Measurements from ENCODE around the gene LEPROT.
A peak's percentile ranks its signal among the peaks of the same experiment; 100 is the strongest.
"Not testable (repeated sequence)": the region's sequence is repeated elsewhere in the genome, so short reads cannot be mapped to it uniquely, and the experiment has no call there.

The LEPROT gene

GRCh38 chr1:65445837-65446236 is 25.4 kb downstream of the LEPROT start:
- no peak for TF ChIP-seq CTCF (IDR thresholded peaks at IDR 0.05; ENCODE audit: insufficient read depth, missing control alignments)
- FAIRE-seq, result no peak

GRCh38 chr1:65449214-65449823 is 28.9 kb downstream of the LEPROT start:
- FAIRE-seq (no peak), DNase-seq (ENCODE audit: insufficient read length, low spot score) (no peak)
- no peak for TF ChIP-seq CTCF (IDR thresholded peaks at IDR 0.05; ENCODE audit: insufficient read depth, missing control alignments)

More at GRCh38 chr1:65445837-65446236, 25.4 kb downstream of the LEPROT start:
- no peak for DNase-seq (ENCODE audit: insufficient read length, low spot score)

- not testable (repeated sequence) for DNase-seq (ENCODE audit: insufficient read length, low spot score); FAIRE-seq
Measured at GRCh38 chr1:65455678-65456077, 35.2 kb downstream of the LEPROT start.

- DNase-seq (ENCODE audit: insufficient read length, low spot score), result no peak
- no peak for TF ChIP-seq CTCF (IDR thresholded peaks at IDR 0.05; ENCODE audit: insufficient read depth, missing control alignments)
- no peak for FAIRE-seq
Measured at GRCh38 chr1:65456481-65456880, 36.0 kb downstream of the LEPROT start.

GRCh38 chr1:65457868-65458267 is 37.4 kb downstream of the LEPROT start:
- no peak for FAIRE-seq
- no peak for TF ChIP-seq CTCF (IDR thresholded peaks at IDR 0.05; ENCODE audit: insufficient read depth, missing control alignments)
- DNase-seq (ENCODE audit: insufficient read length, low spot score), result no peak

- no peak for TF ChIP-seq CTCF (IDR thresholded peaks at IDR 0.05; ENCODE audit: insufficient read depth, missing control alignments)
- DNase-seq (ENCODE audit: insufficient read length, low spot score), result no peak
- FAIRE-seq, result no peak
Measured at GRCh38 chr1:65458730-65459396, 38.4 kb downstream of the LEPROT start.

- no peak for FAIRE-seq
- peak; percentile 47 for TF ChIP-seq CTCF (IDR thresholded peaks at IDR 0.05; ENCODE audit: insufficient read depth, missing control alignments)
- no peak for DNase-seq (ENCODE audit: insufficient read length, low spot score)
Measured at GRCh38 chr1:65459397-65459768, 38.9 kb downstream of the LEPROT start.

- DNase-seq (ENCODE audit: insufficient read length, low spot score); FAIRE-seq: not testable (repeated sequence)
Measured at GRCh38 chr1:65465837-65466236, 45.4 kb downstream of the LEPROT start.

Measured in D721Med (cell line).